ENCODE measurements around the gene CRYBB3.

CRYBB3 gene

GRCh38 chr22:25199731-25200520, at the start of gene CRYBB3:
Gene CRYBB3 (plus strand): TSS chr22:25199858. CDS start chr22:25201397, 1,539 bp downstream.
- Histone ChIP-seq H3K9ac (ENCODE audit: low read length) (no peak within 1 kb of the TSS), H3K36me3 (ENCODE audit: control insufficient read depth, insufficient read depth, low read length) (peaks cover 3% of the 10 kb centered on the region; the same call in 1 of the 2 replicates), H3K4me1 (ENCODE audit: control insufficient read depth, insufficient read depth, low read length) (no peaks in the 10 kb centered on the region), H3K4me3 (ENCODE audit: low read depth, low read length) (no peak within 1 kb of the TSS), H3K27ac (ENCODE audit: low read depth, low read length) (no peak within 1 kb of the TSS), H3K27me3 (ENCODE audit: control insufficient read depth, insufficient read depth, low read length) (no peaks in the 10 kb centered on the region), H3K9me3 (ENCODE audit: control insufficient read depth, insufficient read depth, low read depth, low read length) (no peaks in the 10 kb centered on the region)

GRCh38 chr22:25153961-25154666, 45.5 kb upstream of the CRYBB3 start:
- Histone ChIP-seq H3K9ac (ENCODE audit: low read length) (no peak overlapping the region), H3K36me3 (ENCODE audit: control insufficient read depth, insufficient read depth, low read length) (no peaks in the 10 kb centered on the region), H3K9me3 (ENCODE audit: control insufficient read depth, insufficient read depth, low read depth, low read length) (no peaks in the 10 kb centered on the region), H3K4me3 (ENCODE audit: low read depth, low read length) (no peak overlapping the region), H3K27ac (ENCODE audit: low read depth, low read length) (no peak overlapping the region), H3K4me1 (ENCODE audit: control insufficient read depth, insufficient read depth, low read length) (peaks cover 9% of the 10 kb centered on the region), H3K27me3 (ENCODE audit: control insufficient read depth, insufficient read depth, low read length) (no peaks in the 10 kb centered on the region)

GRCh38 chr22:25154667-25154999, 45.0 kb upstream of the CRYBB3 start:
- H3K27ac ChIP-seq (ENCODE audit: low read depth, low read length), result no peak overlapping the region
- no peaks in the 10 kb centered on the region for H3K9me3 ChIP-seq (ENCODE audit: control insufficient read depth, insufficient read depth, low read depth, low read length)
- no peaks in the 10 kb centered on the region for H3K27me3 ChIP-seq (ENCODE audit: control insufficient read depth, insufficient read depth, low read length)
- no peak overlapping the region for H3K4me3 ChIP-seq (ENCODE audit: low read depth, low read length)
- H3K9ac ChIP-seq (ENCODE audit: low read length), result no peak overlapping the region
- peaks cover 9% of the 10 kb centered on the region for H3K4me1 ChIP-seq (ENCODE audit: control insufficient read depth, insufficient read depth, low read length)
- H3K36me3 ChIP-seq (ENCODE audit: control insufficient read depth, insufficient read depth, low read length), result no peaks in the 10 kb centered on the region

GRCh38 chr22:25156736-25157135, 42.9 kb upstream of the CRYBB3 start:
- Histone ChIP-seq H3K27me3 (ENCODE audit: control insufficient read depth, insufficient read depth, low read length) (no peaks in the 10 kb centered on the region), H3K9ac (ENCODE audit: low read length) (no peak overlapping the region), H3K36me3 (ENCODE audit: control insufficient read depth, insufficient read depth, low read length) (no peaks in the 10 kb centered on the region), H3K4me1 (ENCODE audit: control insufficient read depth, insufficient read depth, low read length) (peaks cover 9% of the 10 kb centered on the region), H3K27ac (ENCODE audit: low read depth, low read length) (no peak overlapping the region), H3K9me3 (ENCODE audit: control insufficient read depth, insufficient read depth, low read depth, low read length) (no peaks in the 10 kb centered on the region), H3K4me3 (ENCODE audit: low read depth, low read length) (no peak overlapping the region)

GRCh38 chr22:25159028-25159427, 40.6 kb upstream of the CRYBB3 start:
- H3K9ac ChIP-seq (ENCODE audit: low read length), result no peak overlapping the region
- no peak overlapping the region for H3K4me3 ChIP-seq (ENCODE audit: low read depth, low read length)
- H3K27me3 ChIP-seq (ENCODE audit: control insufficient read depth, insufficient read depth, low read length), result no peaks in the 10 kb centered on the region
- H3K27ac ChIP-seq (ENCODE audit: low read depth, low read length), result no peak overlapping the region
- no peaks in the 10 kb centered on the region for H3K36me3 ChIP-seq (ENCODE audit: control insufficient read depth, insufficient read depth, low read length)
- H3K4me1 ChIP-seq (ENCODE audit: control insufficient read depth, insufficient read depth, low read length), result peaks cover 6% of the 10 kb centered on the region
- H3K9me3 ChIP-seq (ENCODE audit: control insufficient read depth, insufficient read depth, low read depth, low read length), result no peaks in the 10 kb centered on the region

GRCh38 chr22:25160120-25160996, 39.3 kb upstream of the CRYBB3 start:
- Histone ChIP-seq H3K4me3 (ENCODE audit: low read depth, low read length) (no peak overlapping the region), H3K27ac (ENCODE audit: low read depth, low read length) (no peak overlapping the region), H3K4me1 (ENCODE audit: control insufficient read depth, insufficient read depth, low read length) (no peaks in the 10 kb centered on the region), H3K36me3 (ENCODE audit: control insufficient read depth, insufficient read depth, low read length) (no peaks in the 10 kb centered on the region), H3K9ac (ENCODE audit: low read length) (no peak overlapping the region), H3K27me3 (ENCODE audit: control insufficient read depth, insufficient read depth, low read length) (no peaks in the 10 kb centered on the region), H3K9me3 (ENCODE audit: control insufficient read depth, insufficient read depth, low read depth, low read length) (no peaks in the 10 kb centered on the region)

- Histone ChIP-seq H3K36me3 (ENCODE audit: control insufficient read depth, insufficient read depth, low read length) (no peaks in the 10 kb centered on the region), H3K4me3 (ENCODE audit: low read depth, low read length) (no peak overlapping the region), H3K27me3 (ENCODE audit: control insufficient read depth, insufficient read depth, low read length) (no peaks in the 10 kb centered on the region), H3K27ac (ENCODE audit: low read depth, low read length) (no peak overlapping the region), H3K9me3 (ENCODE audit: control insufficient read depth, insufficient read depth, low read depth, low read length) (no peaks in the 10 kb centered on the region), H3K4me1 (ENCODE audit: control insufficient read depth, insufficient read depth, low read length) (no peaks in the 10 kb centered on the region), H3K9ac (ENCODE audit: low read length) (no peak overlapping the region)
Observed at GRCh38 chr22:25161017-25161915, 38.4 kb upstream of the CRYBB3 start.

- no peaks in the 10 kb centered on the region for H3K9me3 ChIP-seq (ENCODE audit: control insufficient read depth, insufficient read depth, low read depth, low read length)
- no peaks in the 10 kb centered on the region for H3K4me1 ChIP-seq (ENCODE audit: control insufficient read depth, insufficient read depth, low read length)
- no peaks in the 10 kb centered on the region for H3K36me3 ChIP-seq (ENCODE audit: control insufficient read depth, insufficient read depth, low read length)
- no peak overlapping the region for H3K9ac ChIP-seq (ENCODE audit: low read length)
- H3K4me3 ChIP-seq (ENCODE audit: low read depth, low read length), result no peak overlapping the region
- no peaks in the 10 kb centered on the region for H3K27me3 ChIP-seq (ENCODE audit: control insufficient read depth, insufficient read depth, low read length)
- H3K27ac ChIP-seq (ENCODE audit: low read depth, low read length), result no peak overlapping the region
Observed at GRCh38 chr22:25161916-25162530, 37.6 kb upstream of the CRYBB3 start.

GRCh38 chr22:25162561-25162960, 37.1 kb upstream of the CRYBB3 start:
- no peaks in the 10 kb centered on the region for H3K27me3 ChIP-seq (ENCODE audit: control insufficient read depth, insufficient read depth, low read length)
- H3K9me3 ChIP-seq (ENCODE audit: control insufficient read depth, insufficient read depth, low read depth, low read length), result no peaks in the 10 kb centered on the region
- H3K27ac ChIP-seq (ENCODE audit: low read depth, low read length), result no peak overlapping the region
- H3K36me3 ChIP-seq (ENCODE audit: control insufficient read depth, insufficient read depth, low read length), result no peaks in the 10 kb centered on the region
- no peak overlapping the region for H3K9ac ChIP-seq (ENCODE audit: low read length)
- H3K4me1 ChIP-seq (ENCODE audit: control insufficient read depth, insufficient read depth, low read length), result no peaks in the 10 kb centered on the region
- H3K4me3 ChIP-seq (ENCODE audit: low read depth, low read length), result no peak overlapping the region

- H3K9me3 ChIP-seq (ENCODE audit: control insufficient read depth, insufficient read depth, low read depth, low read length), result no peaks in the 10 kb centered on the region
- no peaks in the 10 kb centered on the region for H3K4me1 ChIP-seq (ENCODE audit: control insufficient read depth, insufficient read depth, low read length)
- no peak overlapping the region for H3K4me3 ChIP-seq (ENCODE audit: low read depth, low read length)
- no peaks in the 10 kb centered on the region for H3K36me3 ChIP-seq (ENCODE audit: control insufficient read depth, insufficient read depth, low read length)
- no peak overlapping the region for H3K27ac ChIP-seq (ENCODE audit: low read depth, low read length)
- H3K27me3 ChIP-seq (ENCODE audit: control insufficient read depth, insufficient read depth, low read length), result no peaks in the 10 kb centered on the region
- no peak overlapping the region for H3K9ac ChIP-seq (ENCODE audit: low read length)
Observed at GRCh38 chr22:25165785-25166184, 33.9 kb upstream of the CRYBB3 start.
